ENCODE data around the gene MRPL47.

MRPL47 gene

GRCh38 chr3:179604321-179605078 lies at the start of gene MRPL47, which contains the start of gene NDUFB5:
TSS of gene MRPL47 (minus strand) at chr3:179604638. CDS start at chr3:179604624, 14 bp downstream.
TSS of gene NDUFB5 (plus strand) at chr3:179604794. CDS start at chr3:179604816, 22 bp downstream.
- TF ChIP-seq PATZ1 (CRISPR knock-in tag; IDR thresholded peaks at IDR 0.05; ENCODE audit: borderline replicate concordance) (no peak), ZFP3 (CRISPR knock-in tag; IDR thresholded peaks at IDR 0.05) (0 out of 2 replicates have a peak, but pooled peaks have one; percentile 32)
- peak; percentile 100 for ATAC-seq

GRCh38 chr3:179653096-179653797 lies 48.8 kb upstream of the MRPL47 start:
- TF ChIP-seq ZFP3 (CRISPR knock-in tag; IDR thresholded peaks at IDR 0.05) (peak; percentile 84; the same call in 1 of the 2 replicates), GLIS3 (CRISPR knock-in tag; IDR thresholded peaks at IDR 0.05) (no peak)
- ATAC-seq, result peak; percentile 83

GRCh38 chr3:179652447-179653095 lies 48.1 kb upstream of the MRPL47 start, which contains the start of gene USP13:
TSS of gene USP13 (plus strand) at chr3:179653040. CDS start at chr3:179653226, 186 bp downstream.
- TF ChIP-seq BACH2 (CRISPR knock-in tag; IDR thresholded peaks at IDR 0.05; ENCODE audit: borderline replicate concordance) (no peak), ZNF70 (CRISPR knock-in tag; IDR thresholded peaks at IDR 0.05) (no peak), ISL1 (CRISPR knock-in tag; IDR thresholded peaks at IDR 0.05) (no peak), CSDC2 (CRISPR knock-in tag; IDR thresholded peaks at IDR 0.05) (no peak), TOX (CRISPR knock-in tag; IDR thresholded peaks at IDR 0.05; ENCODE audit: borderline replicate concordance) (no peak), ARNTL (CRISPR knock-in tag; IDR thresholded peaks at IDR 0.05; ENCODE audit: borderline replicate concordance, low read depth) (no peak), ZNF8 (CRISPR knock-in tag; IDR thresholded peaks at IDR 0.05) (no peak), OSR1 (CRISPR knock-in tag; IDR thresholded peaks at IDR 0.05) (no peak), PATZ1 (CRISPR knock-in tag; IDR thresholded peaks at IDR 0.05; ENCODE audit: borderline replicate concordance) (no peak), RARB (CRISPR knock-in tag; IDR thresholded peaks at IDR 0.05) (no peak), ZFP30 (CRISPR knock-in tag; IDR thresholded peaks at IDR 0.05) (no peak), GLIS3 (CRISPR knock-in tag; IDR thresholded peaks at IDR 0.05) (no peak), ZC3H10 (CRISPR knock-in tag; IDR thresholded peaks at IDR 0.05) (no peak), PPARA (CRISPR knock-in tag; IDR thresholded peaks at IDR 0.05; ENCODE audit: borderline replicate concordance) (no peak), CREB5 (CRISPR knock-in tag; IDR thresholded peaks at IDR 0.05; ENCODE audit: low read depth) (no peak), POU6F1 (CRISPR knock-in tag; IDR thresholded peaks at IDR 0.05; ENCODE audit: borderline replicate concordance, low read depth) (no peak)
- peak; percentile 73 for ATAC-seq

GRCh38 chr3:179651687-179652446 lies 47.4 kb upstream of the MRPL47 start:
- ATAC-seq, result no peak
- TF ChIP-seq PPARA (CRISPR knock-in tag; IDR thresholded peaks at IDR 0.05; ENCODE audit: borderline replicate concordance), result no peak
- TF ChIP-seq BACH2 (CRISPR knock-in tag; IDR thresholded peaks at IDR 0.05; ENCODE audit: borderline replicate concordance), result no peak
- no peak for TF ChIP-seq ESRRG (CRISPR knock-in tag; IDR thresholded peaks at IDR 0.05)
- TF ChIP-seq SNAI2 (CRISPR knock-in tag; IDR thresholded peaks at IDR 0.05), result no peak
- TF ChIP-seq PATZ1 (CRISPR knock-in tag; IDR thresholded peaks at IDR 0.05; ENCODE audit: borderline replicate concordance), result no peak
- TF ChIP-seq TSHZ2 (CRISPR knock-in tag; IDR thresholded peaks at IDR 0.05), result no peak
- TF ChIP-seq TOX (CRISPR knock-in tag; IDR thresholded peaks at IDR 0.05; ENCODE audit: borderline replicate concordance), result no peak
- TF ChIP-seq ARNTL (CRISPR knock-in tag; IDR thresholded peaks at IDR 0.05; ENCODE audit: borderline replicate concordance, low read depth), result no peak
